PC-9 (cell line): ENCODE data around the gene TMEM266. TPM values are rescaled to one million over a fixed set of nuclear protein-coding genes. Genes with fewer than 3 reads are reported as not detected.
A peak's percentile ranks its signal among the peaks of the same experiment; 100 is the strongest.

Experiments
- BruUV-seq: library from RNA; stranded (reverse); fragments of 400-500 nt; replicated peaks from 2 replicates; lab custom pipeline; 2021; lab: Mats Ljungman, UMichigan
- CTCF ChIA-PET: fragments of 300-600 bp; sonication (Branson Sonifier 250); formaldehyde crosslinking; loops from one replicate; lab custom pipeline; 2022; ENCODE audit warnings: antibody characterized with exemption; lab: Charles Lee
- POLR2A ChIA-PET: fragments of 300-600 bp; sonication (Branson Sonifier 250); formaldehyde crosslinking; loops from one replicate; lab custom pipeline; 2022; ENCODE audit warnings: antibody characterized with exemption; ENCODE audit not compliant: unreplicated experiment; lab: Charles Lee
- DNase-seq, 2 experiments: peaks; one replicate each; pipeline versions ENCODE4 v3.0.0 to v3.0.0-alpha.2; 2015 to 2022; ENCODE audit warnings: mixed read lengths in 1 of 2
- H2AFZ ChIP-seq: fragments of 200-600 bp; sonication (generic); 2 replicates; pipeline ENCODE4 v1.8.1; 2017; ENCODE audit warnings: antibody characterized with exemption
- H3F3A ChIP-seq: fragments of 200-600 bp; sonication (generic); 2 replicates; pipeline ENCODE4 v1.8.1; 2017; ENCODE audit warnings: antibody characterized with exemption, mild to moderate bottlenecking, low read depth; ENCODE audit not compliant: insufficient read depth
- H3K27ac ChIP-seq: fragments of 200-600 bp; sonication (generic); 2 replicates; pipeline ENCODE4 v1.6.1; 2016; ENCODE audit warnings: mixed run types
- H3K27me3 ChIP-seq: fragments of 200-600 bp; sonication (generic); 2 replicates; pipeline ENCODE4 v1.6.1; 2016; ENCODE audit warnings: low read depth, mixed run types; ENCODE audit not compliant: insufficient read depth
- H3K36me3 ChIP-seq: fragments of 200-600 bp; sonication (generic); 2 replicates; pipeline ENCODE4 v1.6.1; 2016; ENCODE audit warnings: low read depth, mixed run types
- H3K4me1 ChIP-seq: fragments of 200-600 bp; sonication (generic); replicated peaks from 2 replicates; pipeline ENCODE4 v1.6.1; 2016; ENCODE audit warnings: mixed run types; ENCODE audit not compliant: insufficient read depth
- H3K4me2 ChIP-seq: fragments of 200-600 bp; sonication (generic); 2 replicates; pipeline ENCODE4 v1.6.1; 2017; ENCODE audit warnings: mixed run types
- H3K4me3 ChIP-seq: fragments of 200-600 bp; sonication (generic); 2 replicates; pipeline ENCODE4 v1.6.1; 2016; ENCODE audit warnings: mixed run types
- H3K79me2 ChIP-seq: fragments of 200-600 bp; sonication (generic); 2 replicates; pipeline ENCODE4 v1.6.1; 2017; ENCODE audit warnings: low read depth, mixed run types
- H3K9me2 ChIP-seq: fragments of 200-600 bp; sonication (generic); 2 replicates; pipeline ENCODE4 v1.8.1; 2017; ENCODE audit warnings: mild to moderate bottlenecking; ENCODE audit not compliant: insufficient read depth
- H3K9me3 ChIP-seq: fragments of 200-600 bp; sonication (generic); 2 replicates; pipeline ENCODE4 v1.8.1; 2016; ENCODE audit warnings: low read depth; ENCODE audit not compliant: insufficient read depth
- H4K20me1 ChIP-seq: fragments of 200-600 bp; sonication (generic); 2 replicates; pipeline ENCODE4 v1.8.1; 2017; ENCODE audit not compliant: insufficient read depth
- EZH2 ChIP-seq: fragments of 200-600 bp; sonication (generic); IDR thresholded peaks from 2 replicates; pipeline ENCODE4 v1.8.0; 2017; ENCODE audit warnings: antibody characterized with exemption, low read depth
- intact Hi-C: fragments of 100-400 bp; cut with micrococcal nuclease; formaldehyde crosslinking; loops from one replicate; pipeline ENCODE4 v1.10.0; 2022; ENCODE audit not compliant: unreplicated experiment
- total RNA-seq: library from RNA; stranded (reverse); gene quantifications from 2 replicates; pipeline ENCODE4 v1.2.3, GENCODE V29; 2021
- TF ChIP-seq, protein P1 (sequence below): fragments of 200-600 bp; sonication (generic); conservative IDR thresholded peaks from 2 replicates; pipeline ENCODE4 v1.6.1; 2017; ENCODE audit warnings: mixed run types, antibody characterized with exemption, mild to moderate bottlenecking, moderate library complexity

The TMEM266 gene
- total RNA-seq, 1 experiment from 2014 or later = 0.41 TPM

DNA sequence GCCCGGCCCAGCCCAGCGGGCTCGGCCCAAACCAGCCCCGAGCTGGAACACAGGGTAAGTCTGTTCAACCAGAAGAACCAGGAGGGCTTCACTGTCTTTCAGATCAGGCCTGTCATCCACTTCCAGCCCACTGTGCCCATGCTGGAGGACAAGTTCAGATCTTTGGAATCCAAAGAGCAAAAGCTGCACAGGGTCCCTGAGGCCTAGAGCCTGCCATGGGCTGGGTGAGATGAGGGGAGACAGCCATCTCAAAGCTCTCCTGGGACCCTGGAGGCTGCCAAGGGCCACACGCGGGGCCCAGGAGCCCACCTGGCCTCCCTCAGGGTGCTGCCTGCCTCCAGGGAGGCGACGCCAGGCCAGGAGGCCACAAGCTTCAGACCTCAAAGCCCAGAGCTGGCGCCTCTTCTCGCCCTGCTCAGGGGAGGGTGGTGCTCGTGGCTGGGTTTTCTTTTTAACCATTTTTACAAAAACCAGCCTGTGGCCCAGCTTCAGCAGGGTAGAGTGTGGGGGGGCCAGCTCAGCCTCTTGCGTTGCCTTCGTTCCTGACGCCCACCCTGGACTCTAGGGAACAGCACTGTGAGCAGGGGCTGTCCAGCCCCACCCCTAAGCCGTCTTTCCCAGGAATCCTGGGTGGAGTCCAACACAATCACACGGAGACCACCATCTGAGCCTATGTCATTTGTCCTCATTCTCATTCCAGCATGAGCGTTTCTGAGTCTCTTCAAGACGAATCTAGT is 144.5 kb downstream of the TMEM266 start:
- H3F3A ChIP-seq = no peaks in the 10 kb centered on the region; the same call in 1 of the 2 replicates
- no TSS peak for BruUV-seq
- H3K9me3 ChIP-seq = no peaks in the 10 kb centered on the region
- no peak for DNase-seq
- no peaks in the 10 kb centered on the region; the same call in 1 of the 2 replicates for H4K20me1 ChIP-seq
- H3K9me2 ChIP-seq = no peaks in the 10 kb centered on the region
- H3K27me3 ChIP-seq = no peaks in the 10 kb centered on the region
- no peaks in the 10 kb centered on the region for H3K4me1 ChIP-seq
- TF ChIP-seq, protein P1, sequence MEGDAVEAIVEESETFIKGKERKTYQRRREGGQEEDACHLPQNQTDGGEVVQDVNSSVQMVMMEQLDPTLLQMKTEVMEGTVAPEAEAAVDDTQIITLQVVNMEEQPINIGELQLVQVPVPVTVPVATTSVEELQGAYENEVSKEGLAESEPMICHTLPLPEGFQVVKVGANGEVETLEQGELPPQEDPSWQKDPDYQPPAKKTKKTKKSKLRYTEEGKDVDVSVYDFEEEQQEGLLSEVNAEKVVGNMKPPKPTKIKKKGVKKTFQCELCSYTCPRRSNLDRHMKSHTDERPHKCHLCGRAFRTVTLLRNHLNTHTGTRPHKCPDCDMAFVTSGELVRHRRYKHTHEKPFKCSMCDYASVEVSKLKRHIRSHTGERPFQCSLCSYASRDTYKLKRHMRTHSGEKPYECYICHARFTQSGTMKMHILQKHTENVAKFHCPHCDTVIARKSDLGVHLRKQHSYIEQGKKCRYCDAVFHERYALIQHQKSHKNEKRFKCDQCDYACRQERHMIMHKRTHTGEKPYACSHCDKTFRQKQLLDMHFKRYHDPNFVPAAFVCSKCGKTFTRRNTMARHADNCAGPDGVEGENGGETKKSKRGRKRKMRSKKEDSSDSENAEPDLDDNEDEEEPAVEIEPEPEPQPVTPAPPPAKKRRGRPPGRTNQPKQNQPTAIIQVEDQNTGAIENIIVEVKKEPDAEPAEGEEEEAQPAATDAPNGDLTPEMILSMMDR = no peak
- TF ChIP-seq EZH2 = no peak
- no peaks in the 10 kb centered on the region for H3K79me2 ChIP-seq
- H3K36me3 ChIP-seq = no peaks in the 10 kb centered on the region
- no peak overlapping the region for H3K4me2 ChIP-seq
- H3K4me3 ChIP-seq = no peak overlapping the region
- intact Hi-C loops = no loop called here
- no peak overlapping the region for H3K27ac ChIP-seq
- ChIA-PET CTCF (no interaction called here), POLR2A (no interaction called here)
- no peak overlapping the region for H2AFZ ChIP-seq

DNA sequence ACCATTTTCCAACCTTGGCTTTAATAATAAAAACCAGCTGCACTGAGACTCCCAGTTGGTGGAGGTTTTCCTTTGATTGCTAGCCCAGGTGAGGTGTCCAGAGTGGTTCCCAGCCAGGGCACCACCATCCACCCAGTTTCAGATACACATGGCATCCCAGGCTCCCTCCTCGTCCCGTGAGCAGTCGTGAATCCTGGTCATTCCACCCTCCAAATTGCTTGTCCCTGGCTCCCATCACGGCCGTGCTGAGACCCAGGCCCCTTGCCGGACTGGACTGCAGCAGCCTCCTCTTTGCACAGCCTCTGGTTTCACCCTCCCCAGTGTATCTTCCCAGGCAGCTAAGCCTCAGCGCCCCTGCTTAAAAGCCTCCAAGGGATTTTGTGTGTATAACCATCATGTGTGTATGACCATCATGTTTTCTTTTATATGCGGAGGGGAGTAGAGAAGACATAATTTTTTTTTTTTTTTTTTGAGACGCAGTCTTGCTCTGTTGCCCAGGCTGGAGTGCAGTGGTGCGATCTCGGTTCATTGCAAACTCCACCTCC is 145.2 kb downstream of the TMEM266 start:
- no peak overlapping the region for H2AFZ ChIP-seq
- H4K20me1 ChIP-seq = no peaks in the 10 kb centered on the region; the same call in 1 of the 2 replicates
- no peak overlapping the region for H3K27ac ChIP-seq
- no peak overlapping the region for H3K4me3 ChIP-seq
- DNase-seq = no peak
- H3K36me3 ChIP-seq = no peaks in the 10 kb centered on the region
- no peak for TF ChIP-seq EZH2
- TF ChIP-seq, protein P1 = no peak
- CTCF ChIA-PET = no interaction called here
- POLR2A ChIA-PET = no interaction called here
- no peak overlapping the region for H3K4me2 ChIP-seq
- H3K27me3 ChIP-seq = no peaks in the 10 kb centered on the region
- no TSS peak for BruUV-seq
- no peaks in the 10 kb centered on the region for H3K4me1 ChIP-seq
- H3F3A ChIP-seq = no peaks in the 10 kb centered on the region; the same call in 1 of the 2 replicates
- no peaks in the 10 kb centered on the region for H3K9me2 ChIP-seq
- H3K9me3 ChIP-seq = no peaks in the 10 kb centered on the region
- H3K79me2 ChIP-seq = no peaks in the 10 kb centered on the region
- intact Hi-C loops = no loop called here

DNA sequence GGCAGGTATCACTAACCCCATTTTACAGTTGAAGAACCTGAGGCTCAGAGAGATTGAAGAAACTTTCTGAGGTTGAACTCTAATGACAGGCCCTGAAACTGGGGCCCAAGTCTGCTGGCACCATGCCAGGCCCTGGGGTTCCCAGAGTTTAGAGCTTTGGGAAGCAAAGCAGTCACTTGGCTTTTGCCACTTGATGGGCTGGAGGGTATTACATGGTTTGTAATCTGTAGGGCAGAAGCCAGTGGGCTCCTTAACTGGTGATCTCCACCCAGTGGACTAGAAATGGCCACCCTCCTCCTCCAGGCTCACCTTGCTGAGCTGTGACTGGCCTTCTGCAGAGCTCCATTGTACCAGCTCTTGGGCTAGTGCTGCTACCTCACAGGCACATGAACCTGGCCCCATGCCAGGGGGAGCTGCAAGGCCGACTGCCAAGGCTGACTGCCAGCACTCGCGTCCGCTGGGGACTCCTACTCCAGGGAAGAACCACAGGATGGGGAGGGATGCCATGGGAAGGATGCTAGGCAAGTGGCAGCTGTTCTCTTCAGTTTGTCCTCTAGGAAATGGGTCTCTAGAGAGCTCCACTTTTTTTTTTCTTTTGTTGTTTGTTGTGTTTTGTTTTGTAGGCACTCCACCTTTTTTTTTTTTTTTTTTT is 146.7 kb downstream of the TMEM266 start:
- POLR2A ChIA-PET = interaction anchor here (0.6 to 0.7 kb wide), 3 partner anchors 74 to 955 kb away, joined by 3 to 25 read pairs (median 5); no protein-coding TSS in a partner anchor
- CTCF ChIA-PET = interaction anchor here (1.0 kb wide), 1 partner anchor 15 kb away, joined by 3 read pairs; no protein-coding TSS in a partner anchor
- H3K27ac ChIP-seq = no peak overlapping the region

More for the DNA sequence above, 146.7 kb downstream of the TMEM266 start:
- Histone ChIP-seq H3K79me2 (no peaks in the 10 kb centered on the region), H3K4me3 (no peak overlapping the region), H3K9me2 (no peaks in the 10 kb centered on the region), H4K20me1 (no peaks in the 10 kb centered on the region; the same call in 1 of the 2 replicates), H3K27me3 (no peaks in the 10 kb centered on the region), H2AFZ (no peak overlapping the region), H3K36me3 (no peaks in the 10 kb centered on the region), H3K9me3 (no peaks in the 10 kb centered on the region), H3F3A (no peaks in the 10 kb centered on the region; the same call in 1 of the 2 replicates), H3K4me1 (no peaks in the 10 kb centered on the region), H3K4me2 (no peak overlapping the region)
- intact Hi-C loops = no loop called here
- BruUV-seq = no TSS peak
- TF ChIP-seq EZH2 = no peak
- TF ChIP-seq, protein P1 = no peak
- peak; percentile 33 to 69 for DNase-seq
